HG03439 (cell line): Measurements from ENCODE around the gene ERCC2.
"Not testable (repeated sequence)": the region's sequence is repeated elsewhere in the genome, so short reads cannot be mapped to it uniquely, and the experiment has no call there.

Experiments used
- ATAC-seq: cut with Tn5 transposase; IDR thresholded peaks from one replicate; pipeline ENCODE4 v1.9.1; 2021; ENCODE audit warnings: mild to moderate bottlenecking, moderate library complexity; ENCODE audit not compliant: unreplicated experiment

The ERCC2 gene

GRCh38 chr19:45370410-45371204 lies at the start of gene ERCC2:
Gene ERCC2, minus strand, starts transcription at chr19:45370573. Its CDS starts 33 bp downstream, at chr19:45370540.
- ATAC-seq, result peak; percentile 95

DNA sequence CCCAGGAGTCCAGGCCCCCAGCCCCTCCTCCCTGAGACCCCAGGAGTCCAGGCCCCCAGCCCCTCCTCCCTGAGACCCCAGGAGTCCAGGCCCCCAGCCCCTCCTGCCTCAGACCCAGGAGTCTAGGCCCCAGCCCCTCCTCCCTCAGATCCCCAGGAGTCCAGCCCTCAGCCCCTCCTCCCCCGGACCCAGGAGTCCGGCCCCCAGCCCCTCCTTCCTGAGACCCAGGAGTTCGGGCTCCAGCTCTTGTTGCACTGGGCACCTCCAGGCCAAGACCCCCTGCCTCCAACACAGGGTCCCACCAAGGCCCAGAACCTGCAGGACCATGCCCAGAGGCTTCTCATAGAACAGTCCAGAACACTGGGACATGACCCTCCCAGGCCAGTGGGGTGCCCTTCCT lies 49.5 kb upstream of the ERCC2 start:
- no peak for ATAC-seq

DNA sequence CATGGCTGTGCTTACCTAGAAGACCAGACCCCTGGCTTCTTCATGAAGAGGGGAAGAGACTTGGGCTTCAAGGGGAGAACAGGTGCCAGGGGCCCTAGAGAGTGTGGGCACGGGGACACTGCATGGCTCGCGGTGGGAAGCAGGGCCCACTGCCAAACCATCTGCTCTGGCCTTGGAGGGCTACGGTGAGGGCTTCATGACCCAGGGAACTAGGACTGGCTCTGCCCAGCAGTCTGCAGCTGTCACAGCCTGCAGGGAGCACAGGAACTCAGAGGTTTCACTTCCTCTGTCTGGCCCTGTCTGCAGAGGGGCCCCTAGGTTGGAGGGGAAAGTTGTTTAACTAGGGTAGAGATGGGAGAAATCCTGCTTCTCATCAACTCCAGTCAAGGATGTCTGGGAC lies 49.0 kb upstream of the ERCC2 start:
- no peak for ATAC-seq

DNA sequence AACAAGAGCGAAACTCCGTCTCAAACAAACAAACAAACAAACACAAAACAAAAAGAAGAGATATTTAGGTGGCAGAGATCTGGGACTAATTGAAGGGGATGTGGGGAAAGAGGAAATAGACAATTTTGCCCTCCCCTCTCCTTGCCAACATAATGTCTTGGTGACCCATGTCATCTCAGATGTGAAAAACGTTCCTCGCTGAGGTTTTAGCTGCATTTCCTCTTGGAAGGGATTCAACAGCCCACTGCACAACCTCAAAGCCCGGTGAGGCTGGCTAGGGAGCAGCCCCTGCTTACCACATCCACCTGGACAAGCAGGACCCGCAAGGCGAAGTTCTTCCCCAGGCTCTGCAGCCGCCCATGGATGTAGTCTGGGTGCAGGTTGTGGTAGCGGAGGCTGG lies 48.4 kb upstream of the ERCC2 start:
- ATAC-seq, result no peak

DNA sequence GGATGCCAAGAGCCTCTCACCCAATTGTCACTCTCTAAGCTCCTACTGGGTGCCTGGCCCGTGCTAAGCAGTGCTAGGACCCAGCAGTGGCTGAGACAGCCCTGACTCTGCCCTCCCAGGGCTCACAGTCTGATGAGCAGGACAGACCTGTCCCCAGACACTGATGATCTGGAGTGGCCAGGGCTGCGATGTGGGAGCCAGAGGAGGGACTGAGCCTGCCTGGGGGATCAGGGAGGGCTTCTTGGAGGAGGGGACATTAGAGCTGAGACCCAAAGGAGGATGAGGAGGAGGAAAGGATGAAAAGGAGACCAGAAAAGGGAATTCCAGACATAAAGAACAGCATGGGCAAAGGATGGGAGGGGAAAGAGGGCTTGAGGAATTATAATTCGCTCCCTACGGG lies 46.8 kb upstream of the ERCC2 start:
- no peak for ATAC-seq

- ATAC-seq, result no peak
Measured at GRCh38 chr19:45414468-45414867, 44.1 kb upstream of the ERCC2 start.

DNA sequence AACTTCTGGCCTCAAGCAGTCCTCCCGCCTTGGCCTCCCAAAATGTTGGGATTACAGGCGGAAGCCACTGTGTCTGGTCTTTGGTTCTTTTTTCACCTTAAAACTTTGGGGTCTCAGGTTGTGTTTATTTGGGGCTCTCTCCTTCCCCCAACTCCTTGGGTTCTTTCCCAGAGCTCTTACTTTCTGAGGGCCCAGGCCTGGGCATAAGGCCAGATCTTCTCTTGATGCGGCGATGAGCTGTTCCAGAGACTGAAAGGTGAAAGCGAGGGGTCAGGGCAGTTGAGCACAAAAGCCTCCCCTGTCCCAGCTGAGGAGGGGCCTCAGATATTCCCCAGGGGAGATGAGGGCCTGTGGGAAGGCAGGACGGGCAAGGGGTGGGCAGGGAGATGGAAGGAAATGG lies 43.1 kb upstream of the ERCC2 start:
- no peak for ATAC-seq

- ATAC-seq, result not testable (repeated sequence)
Measured at GRCh38 chr19:45410330-45410729, 40.0 kb upstream of the ERCC2 start.

- ATAC-seq, result no peak
Measured at GRCh38 chr19:45409557-45409920, 39.2 kb upstream of the ERCC2 start.

GRCh38 chr19:45408830-45409556 lies 38.6 kb upstream of the ERCC2 start:
- no peak for ATAC-seq

- ATAC-seq, result no peak
Measured at GRCh38 chr19:45408121-45408520, 37.7 kb upstream of the ERCC2 start.

- ATAC-seq, result not testable (repeated sequence)
Measured at GRCh38 chr19:45407585-45407984, 37.2 kb upstream of the ERCC2 start.

DNA sequence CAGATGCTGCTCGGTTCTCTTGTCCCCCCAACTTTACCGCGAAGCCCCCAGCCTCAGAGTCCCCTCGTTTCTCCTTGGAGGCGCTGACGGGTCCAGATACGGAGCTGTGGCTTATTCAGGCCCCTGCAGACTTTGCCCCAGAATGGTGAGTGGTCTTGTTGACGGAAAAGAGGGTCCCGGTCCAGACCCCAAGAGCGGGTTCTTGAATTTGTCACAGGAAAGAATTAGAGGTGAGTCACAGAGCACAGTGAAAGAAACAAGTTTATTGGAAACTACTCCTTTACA lies 36.7 kb upstream of the ERCC2 start:
- no peak for ATAC-seq

GRCh38 chr19:45406226-45407090 lies 36.1 kb upstream of the ERCC2 start, which contains the start of gene POLR1G:
Gene POLR1G, plus strand, starts transcription at chr19:45406644. Its CDS starts 53 bp downstream, at chr19:45406697.
- ATAC-seq, result peak; percentile 65

- ATAC-seq, result peak; percentile 48
Measured at GRCh38 chr19:45405435-45406225, 35.3 kb upstream of the ERCC2 start.

- ATAC-seq, result peak; percentile 19
Measured at GRCh38 chr19:45404557-45405434, 34.4 kb upstream of the ERCC2 start, which contains the start of gene PPP1R13L. Gene PPP1R13L, minus strand, starts transcription at chr19:45405069. Its CDS starts 6,751 bp downstream, at chr19:45398318.

DNA sequence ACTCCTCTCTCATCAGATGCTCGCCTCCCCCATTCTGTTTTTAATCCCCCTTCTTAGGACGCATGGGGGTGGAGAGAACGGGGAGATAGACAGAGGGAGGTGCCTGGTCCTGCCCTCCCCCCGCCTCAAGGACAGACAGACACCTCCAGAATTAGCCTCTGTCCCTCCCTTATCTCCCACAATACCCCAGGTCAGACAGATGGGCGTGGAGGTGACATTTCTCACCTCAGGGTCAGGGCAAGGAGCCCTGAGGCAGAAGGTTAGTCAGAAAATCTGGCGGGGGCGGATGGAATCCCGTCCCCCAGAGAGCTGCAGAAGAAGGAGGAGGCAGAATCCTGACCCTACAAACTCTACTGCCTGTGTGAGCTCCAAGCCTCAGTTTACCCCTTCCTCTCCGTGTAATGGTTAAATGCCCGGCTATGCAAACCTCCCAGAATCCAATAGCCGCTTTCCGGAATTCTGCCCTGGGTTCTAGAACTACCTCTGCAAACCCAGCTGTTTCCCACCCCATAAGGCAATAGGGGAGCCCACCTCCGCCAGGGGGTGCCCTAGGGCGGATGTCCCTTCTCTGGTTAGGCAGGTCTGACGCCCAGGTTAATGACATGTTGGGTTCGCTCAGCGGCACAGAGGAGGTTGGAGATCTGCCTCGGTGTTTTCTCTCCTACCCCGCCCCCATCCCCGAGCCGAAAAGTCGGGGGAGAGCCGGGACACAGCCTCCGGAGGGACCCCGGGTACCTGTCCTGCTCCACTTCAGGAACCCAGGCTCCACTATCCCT lies 33.6 kb upstream of the ERCC2 start:
- ATAC-seq, result no peak

DNA sequence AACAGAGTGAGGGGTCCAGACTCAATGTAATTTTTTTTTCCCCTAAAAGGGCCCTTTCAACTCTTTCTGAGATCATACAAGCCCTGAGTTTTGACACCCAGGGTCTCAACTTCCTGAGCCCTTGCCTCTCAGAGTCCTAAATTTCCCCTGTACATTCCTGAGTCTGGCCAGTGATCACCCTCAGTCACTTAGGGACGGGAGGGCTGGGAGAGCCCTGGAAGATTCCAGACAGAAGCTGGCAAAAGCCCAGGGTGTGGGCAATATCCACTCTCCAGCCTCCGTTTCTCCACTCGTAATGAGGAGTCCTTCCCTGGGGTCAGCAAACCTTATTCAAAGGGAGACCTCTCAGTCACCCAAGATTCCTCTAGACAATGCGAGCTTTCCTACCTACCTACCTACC lies 32.9 kb upstream of the ERCC2 start:
- ATAC-seq, result no peak
